MCF 10A (cell line): ENCODE measurements around the gene AGBL4. TPM values are rescaled to one million over a fixed set of nuclear protein-coding genes. Genes with fewer than 3 reads are reported as not detected.

Source experiments
- BruUV-seq: library from RNA; stranded (reverse); fragments of 400-500 nt; replicated peaks from 2 replicates; lab custom pipeline; 2021; lab: Mats Ljungman, UMichigan
- CTCF ChIA-PET: fragments of 300-600 bp; sonication (Branson Sonifier 250); formaldehyde crosslinking; extraction: SDS; loops from one replicate; lab custom pipeline; 2021; ENCODE audit warnings: antibody characterized with exemption, inconsistent platforms; lab: Yijun Ruan, JAX
- POLR2A ChIA-PET: fragments of 300-600, 350-650 bp; sonication (Branson Sonifier 250); formaldehyde crosslinking; extraction: SDS; loops from one replicate; lab custom pipeline; 2020; ENCODE audit warnings: antibody characterized with exemption, inconsistent platforms; lab: Yijun Ruan, JAX
- DNase-seq: peaks from one replicate; pipeline ENCODE4 v3.0.0-alpha.2; 2018; ENCODE audit not compliant: unreplicated experiment
- H3K27ac Mint-ChIP-seq: one replicate; pipeline ENCODE4 v1.8.0; 2022; ENCODE audit warnings: mild to moderate bottlenecking, low read depth, mixed read lengths; ENCODE audit not compliant: unreplicated experiment
- H3K27me3 Mint-ChIP-seq: one replicate; pipeline ENCODE4 v1.8.0; 2022; ENCODE audit warnings: mixed read lengths; ENCODE audit not compliant: insufficient read depth, unreplicated experiment
- H3K36me3 Mint-ChIP-seq: one replicate; pipeline ENCODE4 v1.8.0; 2022; ENCODE audit warnings: mild to moderate bottlenecking, moderate library complexity, mixed read lengths; ENCODE audit not compliant: insufficient read depth, unreplicated experiment
- H3K4me1 Mint-ChIP-seq: one replicate; pipeline ENCODE4 v1.8.0; 2022; ENCODE audit warnings: mixed read lengths; ENCODE audit not compliant: insufficient read depth, unreplicated experiment
- H3K4me3 Mint-ChIP-seq: one replicate; pipeline ENCODE4 v1.8.0; 2022; ENCODE audit warnings: mild to moderate bottlenecking, moderate library complexity, mixed read lengths; ENCODE audit not compliant: unreplicated experiment
- H3K9me3 Mint-ChIP-seq: one replicate; pipeline ENCODE4 v1.8.0; 2022; ENCODE audit warnings: mixed read lengths; ENCODE audit not compliant: unreplicated experiment
- intact Hi-C: fragments of 100-400 bp; cut with micrococcal nuclease; formaldehyde crosslinking; loops from 2 replicates; pipeline ENCODE4 v1.14.1; 2022
- total RNA-seq: library from RNA; stranded (reverse); gene quantifications from 2 replicates; pipeline ENCODE4 v1.2.3, GENCODE V29; 2022
- TF ChIP-seq, protein P1 (sequence below): fragments of 200-600 bp; IDR thresholded peaks from one replicate; pipeline ENCODE4 v1.8.0; 2022; ENCODE audit warnings: antibody characterized with exemption, mild to moderate bottlenecking; ENCODE audit not compliant: unreplicated experiment

Gene AGBL4
- total RNA-seq, 1 experiment from 2014 or later: not detected

GRCh38 chr1:48948562-48948961 lies 1075.2 kb downstream of the AGBL4 start:
- TF ChIP-seq, protein P1, sequence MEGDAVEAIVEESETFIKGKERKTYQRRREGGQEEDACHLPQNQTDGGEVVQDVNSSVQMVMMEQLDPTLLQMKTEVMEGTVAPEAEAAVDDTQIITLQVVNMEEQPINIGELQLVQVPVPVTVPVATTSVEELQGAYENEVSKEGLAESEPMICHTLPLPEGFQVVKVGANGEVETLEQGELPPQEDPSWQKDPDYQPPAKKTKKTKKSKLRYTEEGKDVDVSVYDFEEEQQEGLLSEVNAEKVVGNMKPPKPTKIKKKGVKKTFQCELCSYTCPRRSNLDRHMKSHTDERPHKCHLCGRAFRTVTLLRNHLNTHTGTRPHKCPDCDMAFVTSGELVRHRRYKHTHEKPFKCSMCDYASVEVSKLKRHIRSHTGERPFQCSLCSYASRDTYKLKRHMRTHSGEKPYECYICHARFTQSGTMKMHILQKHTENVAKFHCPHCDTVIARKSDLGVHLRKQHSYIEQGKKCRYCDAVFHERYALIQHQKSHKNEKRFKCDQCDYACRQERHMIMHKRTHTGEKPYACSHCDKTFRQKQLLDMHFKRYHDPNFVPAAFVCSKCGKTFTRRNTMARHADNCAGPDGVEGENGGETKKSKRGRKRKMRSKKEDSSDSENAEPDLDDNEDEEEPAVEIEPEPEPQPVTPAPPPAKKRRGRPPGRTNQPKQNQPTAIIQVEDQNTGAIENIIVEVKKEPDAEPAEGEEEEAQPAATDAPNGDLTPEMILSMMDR: no peak
- ChIA-PET CTCF (no interaction called here), POLR2A (no interaction called here)
- Mint-ChIP-seq H3K4me1 (peaks cover 4% of the 10 kb centered on the region), H3K27ac (no peak overlapping the region), H3K36me3 (peaks cover 2% of the 10 kb centered on the region), H3K4me3 (no peak overlapping the region), H3K9me3 (no peaks in the 10 kb centered on the region), H3K27me3 (no peaks in the 10 kb centered on the region)
- intact Hi-C loops: no loop called here
- DNase-seq: no peak
- BruUV-seq: no TSS peak

DNA sequence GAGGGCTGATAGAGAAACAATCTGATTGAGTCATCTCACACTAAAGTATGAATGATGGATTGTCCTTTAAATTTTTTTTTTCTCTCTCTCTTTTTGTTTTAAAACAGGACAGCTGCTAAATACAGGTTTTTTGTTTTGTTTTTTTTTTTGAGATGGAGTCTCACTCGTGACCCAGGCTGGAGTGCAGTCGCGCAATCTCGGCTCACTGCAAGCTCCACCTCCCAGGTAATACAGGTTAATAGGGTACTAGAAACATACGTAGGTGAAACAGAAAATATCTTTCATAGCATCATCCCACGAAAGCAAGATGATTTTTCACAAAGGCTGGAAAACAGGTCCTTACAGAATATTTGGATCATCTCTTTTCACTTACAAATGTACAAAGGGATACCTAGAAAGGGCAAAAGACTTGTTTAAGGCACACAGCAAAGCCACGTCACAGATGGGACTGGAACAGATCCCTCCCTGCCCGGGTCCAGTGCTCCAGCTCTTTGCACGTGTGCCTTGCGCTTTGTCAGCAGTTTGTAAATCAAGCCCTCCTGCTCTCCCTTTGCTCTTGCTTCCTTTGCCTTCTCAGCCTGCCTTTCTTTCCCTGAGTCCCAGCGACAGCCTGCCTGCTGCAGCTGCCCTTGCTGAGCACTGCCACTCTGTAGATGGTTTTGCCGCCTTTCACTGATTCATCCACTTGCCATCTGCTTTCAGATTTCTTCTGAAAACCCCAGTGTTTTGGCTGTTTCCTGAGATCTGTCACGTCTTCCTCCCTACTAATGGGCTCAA lies 1075.8 kb downstream of the AGBL4 start:
- Mint-ChIP-seq H3K27me3 (no peaks in the 10 kb centered on the region), H3K36me3 (peaks cover 6% of the 10 kb centered on the region), H3K27ac (no peak overlapping the region), H3K4me3 (no peak overlapping the region), H3K4me1 (peaks cover 8% of the 10 kb centered on the region), H3K9me3 (no peaks in the 10 kb centered on the region)
- CTCF ChIA-PET: interaction anchor here (0.6 kb wide), 1 partner anchor 376 kb away, joined by 3 read pairs; no protein-coding TSS in a partner anchor
- intact Hi-C loops: no loop called here
- DNase-seq: no peak
- BruUV-seq: no TSS peak
- POLR2A ChIA-PET: interaction anchor here (1.2 kb wide), 1 partner anchor 21 kb away, joined by 3 read pairs; no protein-coding TSS in a partner anchor
- TF ChIP-seq, protein P1: no peak

GRCh38 chr1:48946070-48946469 lies 1077.7 kb downstream of the AGBL4 start:
- no peak overlapping the region for H3K27ac Mint-ChIP-seq
- no peak overlapping the region for H3K4me3 Mint-ChIP-seq
- ChIA-PET POLR2A (no interaction called here), CTCF (interaction anchor here (0.5 to 1.2 kb wide), 2 partner anchors 46 to 519 kb away, joined by 3 read pairs; no protein-coding TSS in a partner anchor)
- no peaks in the 10 kb centered on the region for H3K9me3 Mint-ChIP-seq
- intact Hi-C loops: no loop called here
- BruUV-seq: no TSS peak
- peaks cover 8% of the 10 kb centered on the region for H3K4me1 Mint-ChIP-seq
- peaks cover 6% of the 10 kb centered on the region for H3K36me3 Mint-ChIP-seq
- no peak for DNase-seq
- TF ChIP-seq, protein P1: no peak
- no peaks in the 10 kb centered on the region for H3K27me3 Mint-ChIP-seq

GRCh38 chr1:48944811-48945210 lies 1078.9 kb downstream of the AGBL4 start:
- CTCF ChIA-PET: interaction anchor here (1.2 kb wide), 1 partner anchor 45 kb away, joined by 3 read pairs; no protein-coding TSS in a partner anchor
- Mint-ChIP-seq H3K4me3 (no peak overlapping the region), H3K4me1 (peaks cover 8% of the 10 kb centered on the region), H3K27me3 (no peaks in the 10 kb centered on the region), H3K9me3 (no peaks in the 10 kb centered on the region), H3K27ac (no peak overlapping the region), H3K36me3 (peaks cover 6% of the 10 kb centered on the region)
- no peak for DNase-seq
- TF ChIP-seq, protein P1: no peak
- BruUV-seq: no TSS peak
- POLR2A ChIA-PET: no interaction called here
- intact Hi-C loops: no loop called here
